Breast epithelium (tissue), 4 donors: ENCODE measurements around the gene RHOT2. TPM values are rescaled to one million over a fixed set of nuclear protein-coding genes. Genes with fewer than 3 reads are reported as not detected.

ENCODE experiments used
- DNase-seq, 2 donors: peaks; one replicate each; pipeline ENCODE4 v3.0.0-alpha.2; 2019; ENCODE audit warnings: low spot score in 2 of 2
- H3K27ac ChIP-seq, 2 donors: fragments of 200-600 bp; sonication (generic) in 1 of 2; one replicate each; pipeline ENCODE4 v1.5.1; 2016 to 2019; ENCODE audit warnings: mild to moderate bottlenecking in 1 of 2
- H3K27me3 ChIP-seq, 2 donors: fragments of 200-600 bp; sonication (generic) in 1 of 2; one replicate each; pipeline versions ENCODE4 v1.5.1 to v1.6.0; 2017 to 2019; ENCODE audit warnings: control low read depth in 1 of 2, mild to moderate bottlenecking in 1 of 2
- H3K36me3 ChIP-seq: fragments of 200-600 bp; one replicate; pipeline ENCODE4 v1.5.1; 2019
- H3K4me1 ChIP-seq, 2 donors: fragments of 200-600 bp; sonication (generic); one replicate each; pipeline ENCODE4 v1.5.1; 2016 to 2019; ENCODE audit warnings: control low read depth in 1 of 2
- H3K4me3 ChIP-seq, 3 donors: fragments of 200-600 bp; sonication (generic); 1 replicate in 2 of 3; 2 replicates in 1 of 3; pipeline ENCODE4 v1.5.1; 2016 to 2019; ENCODE audit warnings: mild to moderate bottlenecking in 3 of 3, moderate library complexity in 2 of 3
- H3K9me3 ChIP-seq, 2 donors: fragments of 200-600 bp; sonication (generic) in 1 of 2; one replicate each; pipeline ENCODE4 v1.5.1; 2016 to 2019; ENCODE audit warnings: control low read depth in 1 of 2
- POLR2A ChIP-seq: fragments of 450-650 bp; IDR thresholded peaks from one replicate; pipeline ENCODE4 v1.6.1; 2016; ENCODE audit warnings: antibody characterized with exemption, mild to moderate bottlenecking, moderate library complexity
- POLR2AphosphoS5 ChIP-seq, 3 donors: sonication (generic); formaldehyde crosslinking; IDR thresholded peaks; one replicate each; pipeline ENCODE4 v1.6.1; 2017; ENCODE audit warnings: antibody characterized with exemption in 3 of 3
- intact Hi-C: fragments of 100-400 bp; cut with DNase I; formaldehyde crosslinking; loops from one replicate; pipeline ENCODE4 v1.15.1; 2023; ENCODE audit warnings: low total_unique reads
- total RNA-seq, 3 donors: library from RNA; depleted of rRNA; stranded (reverse); fragments of >200 nt; gene quantifications; one replicate each; pipeline ENCODE4 v1.1.0, GENCODE V29; 2016
- TF ChIP-seq, protein P1 (sequence below), 3 donors: fragments of 450-650 bp; IDR thresholded peaks; one replicate each; pipeline ENCODE4 v1.5.1; 2016 to 2017; ENCODE audit warnings: antibody characterized with exemption in 3 of 3, mild to moderate bottlenecking in 3 of 3, moderate library complexity in 3 of 3

Gene RHOT2
- total RNA-seq, 3 donors from 2014 or later, result 39.4 to 90.8 (median 66.9) TPM

DNA sequence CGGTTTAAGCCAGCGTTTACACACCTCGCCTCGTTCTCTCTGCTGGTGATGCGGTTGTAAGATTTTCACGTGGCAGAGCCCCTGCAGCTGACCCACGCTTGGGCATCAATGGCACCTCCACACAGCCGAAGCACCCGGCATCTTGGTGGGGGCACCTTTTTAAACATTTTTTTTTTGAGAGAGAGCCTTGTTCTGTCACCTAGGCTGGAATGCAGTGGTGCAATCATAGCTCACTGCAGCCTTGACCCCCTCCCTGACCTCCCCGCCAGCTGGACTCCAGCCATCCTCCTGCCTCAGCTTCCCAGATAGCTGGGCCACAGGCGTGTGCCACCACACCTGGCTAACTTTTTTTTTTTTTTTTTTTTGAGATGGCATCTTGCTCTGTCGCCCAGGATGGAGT is 13.9 kb upstream of the RHOT2 start:
- no peak for TF ChIP-seq POLR2AphosphoS5 (IDR thresholded peaks at IDR 0.05)
- H3K9me3 ChIP-seq, result no peaks in the 10 kb centered on the region
- intact Hi-C loops, result no loop called here
- no peak for DNase-seq
- peaks cover 8 to 9% of the 10 kb centered on the region in 2 donors for H3K4me1 ChIP-seq
- no peaks in the 10 kb centered on the region for H3K36me3 ChIP-seq
- no peaks in the 10 kb centered on the region for H3K27me3 ChIP-seq
- no peak overlapping the region for H3K27ac ChIP-seq
- H3K4me3 ChIP-seq, result no peak overlapping the region

DNA sequence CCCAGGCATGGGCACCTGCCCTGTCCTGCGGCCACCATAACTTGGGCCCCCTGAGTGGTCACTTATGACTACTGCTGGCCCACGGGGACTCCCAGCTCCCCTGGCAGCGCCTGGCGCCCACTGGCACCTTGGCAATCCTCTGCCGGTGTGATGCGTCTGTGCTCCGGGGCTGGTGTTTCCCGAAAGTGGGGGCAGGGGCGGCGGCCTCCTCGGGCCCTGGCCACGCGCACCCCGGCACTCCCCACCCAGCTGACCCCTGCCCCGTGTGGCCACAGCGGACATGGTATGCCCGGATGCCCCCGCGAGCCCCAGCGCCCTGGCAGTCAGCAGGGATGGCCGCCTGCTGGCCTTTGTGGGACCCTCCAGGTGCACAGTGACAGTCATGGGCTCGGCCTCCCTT is 10.4 kb upstream of the RHOT2 start:
- intact Hi-C loops, result no loop called here
- Histone ChIP-seq H3K36me3 (no peaks in the 10 kb centered on the region), H3K9me3 (no peaks in the 10 kb centered on the region), H3K27ac (no peak overlapping the region), H3K27me3 (no peaks in the 10 kb centered on the region), H3K4me1 (peaks cover 0 to 6% of the 10 kb centered on the region in 2 donors), H3K4me3 (no peak overlapping the region)
- DNase-seq, result no peak
- TF ChIP-seq POLR2AphosphoS5 (IDR thresholded peaks at IDR 0.05), result no peak
- TF ChIP-seq, protein P1, sequence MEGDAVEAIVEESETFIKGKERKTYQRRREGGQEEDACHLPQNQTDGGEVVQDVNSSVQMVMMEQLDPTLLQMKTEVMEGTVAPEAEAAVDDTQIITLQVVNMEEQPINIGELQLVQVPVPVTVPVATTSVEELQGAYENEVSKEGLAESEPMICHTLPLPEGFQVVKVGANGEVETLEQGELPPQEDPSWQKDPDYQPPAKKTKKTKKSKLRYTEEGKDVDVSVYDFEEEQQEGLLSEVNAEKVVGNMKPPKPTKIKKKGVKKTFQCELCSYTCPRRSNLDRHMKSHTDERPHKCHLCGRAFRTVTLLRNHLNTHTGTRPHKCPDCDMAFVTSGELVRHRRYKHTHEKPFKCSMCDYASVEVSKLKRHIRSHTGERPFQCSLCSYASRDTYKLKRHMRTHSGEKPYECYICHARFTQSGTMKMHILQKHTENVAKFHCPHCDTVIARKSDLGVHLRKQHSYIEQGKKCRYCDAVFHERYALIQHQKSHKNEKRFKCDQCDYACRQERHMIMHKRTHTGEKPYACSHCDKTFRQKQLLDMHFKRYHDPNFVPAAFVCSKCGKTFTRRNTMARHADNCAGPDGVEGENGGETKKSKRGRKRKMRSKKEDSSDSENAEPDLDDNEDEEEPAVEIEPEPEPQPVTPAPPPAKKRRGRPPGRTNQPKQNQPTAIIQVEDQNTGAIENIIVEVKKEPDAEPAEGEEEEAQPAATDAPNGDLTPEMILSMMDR (IDR thresholded peaks at IDR 0.05), result no peak
- no peak for TF ChIP-seq POLR2A

DNA sequence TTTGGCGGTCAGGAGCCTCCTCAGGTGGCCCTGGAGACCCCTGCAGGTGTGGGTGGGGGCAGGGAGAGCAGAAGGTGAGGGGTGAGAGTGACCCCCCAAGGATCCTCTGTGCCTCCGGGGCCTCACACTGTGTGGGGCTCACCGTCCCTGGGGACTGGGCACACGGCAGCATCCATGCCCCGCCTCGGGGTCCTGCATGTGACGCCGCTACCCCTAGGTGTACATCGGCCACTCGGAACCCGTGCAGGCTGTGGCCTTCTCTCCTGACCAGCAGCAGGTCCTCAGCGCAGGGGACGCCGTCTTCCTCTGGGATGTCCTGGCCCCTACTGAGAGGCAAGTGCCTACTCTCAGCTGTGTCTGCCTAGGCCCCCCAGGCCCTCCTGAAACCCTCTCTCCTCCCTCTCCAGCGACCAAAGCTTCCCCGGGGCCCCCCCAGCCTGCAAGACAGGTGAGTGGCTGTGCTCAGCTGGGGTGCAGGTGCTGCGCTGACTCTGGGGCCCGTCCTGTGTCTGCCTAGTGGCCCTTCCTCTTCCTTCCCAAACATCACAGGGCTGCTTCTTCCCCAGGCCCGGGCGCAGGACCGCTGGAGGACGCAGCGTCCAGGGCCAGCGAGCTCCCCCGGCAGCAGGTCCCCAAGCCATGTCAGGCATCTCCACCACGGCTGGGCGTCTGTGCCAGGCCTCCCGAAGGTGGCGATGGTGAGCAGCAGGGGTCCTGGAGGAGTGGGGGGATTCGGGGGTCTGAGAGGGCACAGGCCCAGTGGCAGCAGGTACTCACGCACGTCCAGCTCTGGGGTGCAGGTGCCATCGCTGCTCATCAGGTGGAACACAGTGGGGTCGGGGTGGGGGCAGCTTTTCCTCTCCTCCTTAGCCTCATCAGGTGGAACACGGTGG is 9.0 kb upstream of the RHOT2 start:
- DNase-seq, result no peak
- Histone ChIP-seq H3K9me3 (no peaks in the 10 kb centered on the region), H3K36me3 (no peaks in the 10 kb centered on the region), H3K27ac (no peak overlapping the region), H3K4me3 (no peak overlapping the region), H3K4me1 (peaks cover 0 to 6% of the 10 kb centered on the region in 2 donors), H3K27me3 (no peaks in the 10 kb centered on the region)
- intact Hi-C loops, result no loop called here
- no peak for TF ChIP-seq POLR2A
- TF ChIP-seq, protein P1 (IDR thresholded peaks at IDR 0.05), result no peak
- no peak for TF ChIP-seq POLR2AphosphoS5 (IDR thresholded peaks at IDR 0.05)

DNA sequence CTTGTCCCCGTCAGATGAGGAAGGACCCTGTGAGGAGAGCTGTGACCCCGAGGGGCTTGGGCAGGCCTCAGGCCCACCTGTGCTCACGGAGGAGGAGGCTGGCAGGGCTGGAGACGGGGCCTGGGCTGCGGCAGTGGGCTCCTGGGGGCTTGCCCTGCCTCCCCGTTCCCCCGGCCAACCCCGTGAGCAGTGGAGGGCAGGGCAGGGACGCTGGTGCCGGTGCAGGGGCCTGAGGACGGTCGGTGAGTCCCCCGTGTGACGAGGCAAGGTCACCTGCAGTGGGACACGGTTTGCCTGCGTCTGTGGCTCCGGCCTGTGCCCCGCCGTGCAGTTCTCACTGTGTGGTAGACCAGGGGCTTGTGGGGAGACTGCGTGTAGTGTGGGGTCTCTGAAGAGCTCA is 8.3 kb upstream of the RHOT2 start:
- TF ChIP-seq POLR2AphosphoS5 (IDR thresholded peaks at IDR 0.05) (no peak), POLR2A (no peak)
- TF ChIP-seq, protein P1 (IDR thresholded peaks at IDR 0.05), result no peak
- Histone ChIP-seq H3K4me3 (no peak overlapping the region), H3K9me3 (no peaks in the 10 kb centered on the region), H3K36me3 (no peaks in the 10 kb centered on the region), H3K27me3 (no peaks in the 10 kb centered on the region), H3K27ac (no peak overlapping the region), H3K4me1 (peaks cover 0 to 6% of the 10 kb centered on the region in 2 donors)
- no peak for DNase-seq
- intact Hi-C loops, result no loop called here

DNA sequence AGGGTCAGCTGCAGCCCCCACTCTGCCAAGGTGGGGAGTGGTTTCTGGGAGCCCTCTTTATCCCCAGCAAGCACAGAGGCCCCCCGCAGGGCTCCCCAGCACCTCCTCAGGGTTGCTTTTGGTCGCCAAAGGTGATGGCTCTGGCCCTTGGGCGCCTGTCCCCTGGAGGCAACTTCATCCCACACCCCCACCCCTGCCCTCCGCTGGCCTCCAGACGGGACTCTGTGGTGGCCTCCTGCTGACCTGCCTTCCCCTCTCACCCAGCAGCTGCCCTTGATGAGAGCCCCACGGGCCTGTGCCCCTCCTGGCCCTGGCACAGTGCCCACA is 7.8 kb upstream of the RHOT2 start:
- H3K36me3 ChIP-seq, result no peaks in the 10 kb centered on the region
- intact Hi-C loops, result no loop called here
- H3K9me3 ChIP-seq, result no peaks in the 10 kb centered on the region
- H3K4me1 ChIP-seq, result peaks cover 0 to 6% of the 10 kb centered on the region in 2 donors
- peak overlapping the region; percentile 60 to 84 for H3K27ac ChIP-seq
- TF ChIP-seq, protein P1 (IDR thresholded peaks at IDR 0.05), result no peak
- TF ChIP-seq POLR2AphosphoS5 (IDR thresholded peaks at IDR 0.05) (no peak), POLR2A (no peak)
- peak overlapping the region in 1 of 3 donors; percentile 58 for H3K4me3 ChIP-seq
- no peaks in the 10 kb centered on the region for H3K27me3 ChIP-seq
- DNase-seq, result no peak
